Nucleus accumbens (tissue), 56 donors: Measurements from ENCODE around the gene RIT1.

ENCODE experiments used
- DNase-seq, 56 donors: peaks; one replicate each; lab custom pipeline; 2025; lab: John Stamatoyannopoulos, UW

Gene RIT1

GRCh38 chr1:155911156-155912055, at the start of gene RIT1:
Gene RIT1 (minus strand): TSS chr1:155911349. CDS start chr1:155910761, 588 bp downstream.
- peak in 55 of 56 donors; percentile 15 to 88 (median 72) for DNase-seq

- no peak for DNase-seq
Observed at GRCh38 chr1:155960081-155960745, 49.1 kb upstream of the RIT1 start.

GRCh38 chr1:155957411-155957915, 46.3 kb upstream of the RIT1 start:
- no peak for DNase-seq

- DNase-seq: no peak
Observed at GRCh38 chr1:155954645-155955044, 43.5 kb upstream of the RIT1 start.

- no peak for DNase-seq
Observed at GRCh38 chr1:155952505-155952890, 41.3 kb upstream of the RIT1 start.

GRCh38 chr1:155951753-155952504, 40.8 kb upstream of the RIT1 start:
- no peak for DNase-seq

GRCh38 chr1:155950829-155951228, 39.7 kb upstream of the RIT1 start:
- DNase-seq: no peak

- no peak for DNase-seq
Observed at GRCh38 chr1:155947741-155948140, 36.6 kb upstream of the RIT1 start.

- DNase-seq: no peak
Observed at GRCh38 chr1:155947292-155947691, 36.1 kb upstream of the RIT1 start.

GRCh38 chr1:155946633-155947219, 35.6 kb upstream of the RIT1 start:
- DNase-seq: no peak

- DNase-seq: no peak
Observed at GRCh38 chr1:155944444-155944799, 33.3 kb upstream of the RIT1 start.

- DNase-seq: no peak
Observed at GRCh38 chr1:155942578-155943141, 31.5 kb upstream of the RIT1 start.

GRCh38 chr1:155941845-155942531, 30.8 kb upstream of the RIT1 start:
- DNase-seq: no peak

GRCh38 chr1:155940993-155941844, 30.1 kb upstream of the RIT1 start, which contains the start of gene RXFP4:
Gene RXFP4 (plus strand): TSS chr1:155941638. CDS start chr1:155941710, 72 bp downstream.
- no peak for DNase-seq

GRCh38 chr1:155940482-155940992, 29.4 kb upstream of the RIT1 start:
- no peak for DNase-seq

- DNase-seq: peak in 12 of 56 donors; percentile 12 to 50 (median 31)
Observed at GRCh38 chr1:155938220-155938627, 27.1 kb upstream of the RIT1 start.

GRCh38 chr1:155934936-155935590, 23.9 kb upstream of the RIT1 start:
- no peak for DNase-seq
